Measurements from ENCODE around the gene TOMM22. TPM values are rescaled to one million over a fixed set of nuclear protein-coding genes. Genes with fewer than 3 reads are reported as not detected.

The TOMM22 gene
- total and polyA plus RNA-seq, 2 experiments from 2014 or later: 84.0 to 131 TPM

DNA sequence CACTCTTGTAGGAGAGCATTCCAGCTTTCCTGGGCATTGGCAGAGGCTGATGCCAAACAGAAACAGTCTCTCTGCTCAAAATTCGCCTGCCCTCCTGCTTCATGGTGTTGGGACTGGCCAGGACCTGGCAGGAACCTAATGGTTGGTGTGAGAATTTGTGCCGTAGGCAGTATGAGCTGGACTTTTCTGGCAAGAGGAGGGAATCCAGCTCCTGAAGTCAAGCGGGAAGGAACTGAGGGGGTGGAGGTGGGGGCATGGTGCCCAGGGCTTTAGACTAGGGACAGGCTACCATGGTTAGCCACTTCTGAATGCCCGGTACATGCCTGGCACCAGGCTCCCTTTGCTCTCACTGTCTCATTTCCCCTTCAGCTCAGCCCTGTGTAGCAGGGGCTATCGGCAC, 6.9 kb upstream of the TOMM22 start:
- no peak overlapping the region for H3K4me3 Mint-ChIP-seq
- peaks cover 9% of the 10 kb centered on the region for H3K27me3 Mint-ChIP-seq (ENCODE audit: insufficient read depth, low read depth, poor library complexity)
- Histone ChIP-seq H2AFZ (no peak overlapping the region), H3F3A (replicated peaks; ENCODE audit: low read depth) (no peaks in the 10 kb centered on the region), H3K9me2 (ENCODE audit: insufficient read depth) (no peaks in the 10 kb centered on the region), H3K27me3 (ENCODE audit: insufficient read depth) (no peaks in the 10 kb centered on the region), H3K4me3 (no peak overlapping the region), H3K4me2 (no peak overlapping the region), H3K27ac (ENCODE audit: low read depth) (no peak overlapping the region), H3K4me1 (ENCODE audit: insufficient read depth) (no peaks in the 10 kb centered on the region), H4K20me1 (replicated peaks; ENCODE audit: insufficient read depth) (no peaks in the 10 kb centered on the region), H3K79me2 (replicated peaks; ENCODE audit: insufficient read depth) (no peaks in the 10 kb centered on the region), H3K36me3 (ENCODE audit: insufficient read depth) (no peaks in the 10 kb centered on the region)
- no peak for DNase-seq (ENCODE audit: low spot score)
- no peak for ATAC-seq
- TF ChIP-seq EZH2phosphoT487 (IDR thresholded peaks at IDR 0.05; ENCODE audit: unreplicated experiment): no peak
- no peak for TF ChIP-seq JUNB (IDR thresholded peaks at IDR 0.05; ENCODE audit: unreplicated experiment)
- TF ChIP-seq, protein P1, sequence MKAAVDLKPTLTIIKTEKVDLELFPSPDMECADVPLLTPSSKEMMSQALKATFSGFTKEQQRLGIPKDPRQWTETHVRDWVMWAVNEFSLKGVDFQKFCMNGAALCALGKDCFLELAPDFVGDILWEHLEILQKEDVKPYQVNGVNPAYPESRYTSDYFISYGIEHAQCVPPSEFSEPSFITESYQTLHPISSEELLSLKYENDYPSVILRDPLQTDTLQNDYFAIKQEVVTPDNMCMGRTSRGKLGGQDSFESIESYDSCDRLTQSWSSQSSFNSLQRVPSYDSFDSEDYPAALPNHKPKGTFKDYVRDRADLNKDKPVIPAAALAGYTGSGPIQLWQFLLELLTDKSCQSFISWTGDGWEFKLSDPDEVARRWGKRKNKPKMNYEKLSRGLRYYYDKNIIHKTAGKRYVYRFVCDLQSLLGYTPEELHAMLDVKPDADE (IDR thresholded peaks at IDR 0.05): no peak
- TF ChIP-seq, protein P2, sequence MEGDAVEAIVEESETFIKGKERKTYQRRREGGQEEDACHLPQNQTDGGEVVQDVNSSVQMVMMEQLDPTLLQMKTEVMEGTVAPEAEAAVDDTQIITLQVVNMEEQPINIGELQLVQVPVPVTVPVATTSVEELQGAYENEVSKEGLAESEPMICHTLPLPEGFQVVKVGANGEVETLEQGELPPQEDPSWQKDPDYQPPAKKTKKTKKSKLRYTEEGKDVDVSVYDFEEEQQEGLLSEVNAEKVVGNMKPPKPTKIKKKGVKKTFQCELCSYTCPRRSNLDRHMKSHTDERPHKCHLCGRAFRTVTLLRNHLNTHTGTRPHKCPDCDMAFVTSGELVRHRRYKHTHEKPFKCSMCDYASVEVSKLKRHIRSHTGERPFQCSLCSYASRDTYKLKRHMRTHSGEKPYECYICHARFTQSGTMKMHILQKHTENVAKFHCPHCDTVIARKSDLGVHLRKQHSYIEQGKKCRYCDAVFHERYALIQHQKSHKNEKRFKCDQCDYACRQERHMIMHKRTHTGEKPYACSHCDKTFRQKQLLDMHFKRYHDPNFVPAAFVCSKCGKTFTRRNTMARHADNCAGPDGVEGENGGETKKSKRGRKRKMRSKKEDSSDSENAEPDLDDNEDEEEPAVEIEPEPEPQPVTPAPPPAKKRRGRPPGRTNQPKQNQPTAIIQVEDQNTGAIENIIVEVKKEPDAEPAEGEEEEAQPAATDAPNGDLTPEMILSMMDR (conservative IDR thresholded peaks at IDR 0.05; ENCODE audit: low read depth in 2 of 2): no peak
- no peak; the same call in 1 of the 2 replicates for TF ChIP-seq POLR2AphosphoS5 (IDR thresholded peaks at IDR 0.05; ENCODE audit: low read depth)
- TF ChIP-seq EZH2 (IDR thresholded peaks at IDR 0.05; ENCODE audit: low read depth, unreplicated experiment): no peak
- TF ChIP-seq ZNF331 (CRISPR knock-in tag; IDR thresholded peaks at IDR 0.05; ENCODE audit: low read depth): no peak
- no peak for TF ChIP-seq NANOG (IDR thresholded peaks at IDR 0.05; ENCODE audit: borderline replicate concordance)
- TF ChIP-seq ZNF114 (CRISPR knock-in tag; IDR thresholded peaks at IDR 0.05): no peak
- TF ChIP-seq, protein P3, sequence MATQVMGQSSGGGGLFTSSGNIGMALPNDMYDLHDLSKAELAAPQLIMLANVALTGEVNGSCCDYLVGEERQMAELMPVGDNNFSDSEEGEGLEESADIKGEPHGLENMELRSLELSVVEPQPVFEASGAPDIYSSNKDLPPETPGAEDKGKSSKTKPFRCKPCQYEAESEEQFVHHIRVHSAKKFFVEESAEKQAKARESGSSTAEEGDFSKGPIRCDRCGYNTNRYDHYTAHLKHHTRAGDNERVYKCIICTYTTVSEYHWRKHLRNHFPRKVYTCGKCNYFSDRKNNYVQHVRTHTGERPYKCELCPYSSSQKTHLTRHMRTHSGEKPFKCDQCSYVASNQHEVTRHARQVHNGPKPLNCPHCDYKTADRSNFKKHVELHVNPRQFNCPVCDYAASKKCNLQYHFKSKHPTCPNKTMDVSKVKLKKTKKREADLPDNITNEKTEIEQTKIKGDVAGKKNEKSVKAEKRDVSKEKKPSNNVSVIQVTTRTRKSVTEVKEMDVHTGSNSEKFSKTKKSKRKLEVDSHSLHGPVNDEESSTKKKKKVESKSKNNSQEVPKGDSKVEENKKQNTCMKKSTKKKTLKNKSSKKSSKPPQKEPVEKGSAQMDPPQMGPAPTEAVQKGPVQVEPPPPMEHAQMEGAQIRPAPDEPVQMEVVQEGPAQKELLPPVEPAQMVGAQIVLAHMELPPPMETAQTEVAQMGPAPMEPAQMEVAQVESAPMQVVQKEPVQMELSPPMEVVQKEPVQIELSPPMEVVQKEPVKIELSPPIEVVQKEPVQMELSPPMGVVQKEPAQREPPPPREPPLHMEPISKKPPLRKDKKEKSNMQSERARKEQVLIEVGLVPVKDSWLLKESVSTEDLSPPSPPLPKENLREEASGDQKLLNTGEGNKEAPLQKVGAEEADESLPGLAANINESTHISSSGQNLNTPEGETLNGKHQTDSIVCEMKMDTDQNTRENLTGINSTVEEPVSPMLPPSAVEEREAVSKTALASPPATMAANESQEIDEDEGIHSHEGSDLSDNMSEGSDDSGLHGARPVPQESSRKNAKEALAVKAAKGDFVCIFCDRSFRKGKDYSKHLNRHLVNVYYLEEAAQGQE (IDR thresholded peaks at IDR 0.05; ENCODE audit: unreplicated experiment): no peak
- no peak for TF ChIP-seq STAT1 (IDR thresholded peaks at IDR 0.05; ENCODE audit: unreplicated experiment)
- TF ChIP-seq, protein P4, sequence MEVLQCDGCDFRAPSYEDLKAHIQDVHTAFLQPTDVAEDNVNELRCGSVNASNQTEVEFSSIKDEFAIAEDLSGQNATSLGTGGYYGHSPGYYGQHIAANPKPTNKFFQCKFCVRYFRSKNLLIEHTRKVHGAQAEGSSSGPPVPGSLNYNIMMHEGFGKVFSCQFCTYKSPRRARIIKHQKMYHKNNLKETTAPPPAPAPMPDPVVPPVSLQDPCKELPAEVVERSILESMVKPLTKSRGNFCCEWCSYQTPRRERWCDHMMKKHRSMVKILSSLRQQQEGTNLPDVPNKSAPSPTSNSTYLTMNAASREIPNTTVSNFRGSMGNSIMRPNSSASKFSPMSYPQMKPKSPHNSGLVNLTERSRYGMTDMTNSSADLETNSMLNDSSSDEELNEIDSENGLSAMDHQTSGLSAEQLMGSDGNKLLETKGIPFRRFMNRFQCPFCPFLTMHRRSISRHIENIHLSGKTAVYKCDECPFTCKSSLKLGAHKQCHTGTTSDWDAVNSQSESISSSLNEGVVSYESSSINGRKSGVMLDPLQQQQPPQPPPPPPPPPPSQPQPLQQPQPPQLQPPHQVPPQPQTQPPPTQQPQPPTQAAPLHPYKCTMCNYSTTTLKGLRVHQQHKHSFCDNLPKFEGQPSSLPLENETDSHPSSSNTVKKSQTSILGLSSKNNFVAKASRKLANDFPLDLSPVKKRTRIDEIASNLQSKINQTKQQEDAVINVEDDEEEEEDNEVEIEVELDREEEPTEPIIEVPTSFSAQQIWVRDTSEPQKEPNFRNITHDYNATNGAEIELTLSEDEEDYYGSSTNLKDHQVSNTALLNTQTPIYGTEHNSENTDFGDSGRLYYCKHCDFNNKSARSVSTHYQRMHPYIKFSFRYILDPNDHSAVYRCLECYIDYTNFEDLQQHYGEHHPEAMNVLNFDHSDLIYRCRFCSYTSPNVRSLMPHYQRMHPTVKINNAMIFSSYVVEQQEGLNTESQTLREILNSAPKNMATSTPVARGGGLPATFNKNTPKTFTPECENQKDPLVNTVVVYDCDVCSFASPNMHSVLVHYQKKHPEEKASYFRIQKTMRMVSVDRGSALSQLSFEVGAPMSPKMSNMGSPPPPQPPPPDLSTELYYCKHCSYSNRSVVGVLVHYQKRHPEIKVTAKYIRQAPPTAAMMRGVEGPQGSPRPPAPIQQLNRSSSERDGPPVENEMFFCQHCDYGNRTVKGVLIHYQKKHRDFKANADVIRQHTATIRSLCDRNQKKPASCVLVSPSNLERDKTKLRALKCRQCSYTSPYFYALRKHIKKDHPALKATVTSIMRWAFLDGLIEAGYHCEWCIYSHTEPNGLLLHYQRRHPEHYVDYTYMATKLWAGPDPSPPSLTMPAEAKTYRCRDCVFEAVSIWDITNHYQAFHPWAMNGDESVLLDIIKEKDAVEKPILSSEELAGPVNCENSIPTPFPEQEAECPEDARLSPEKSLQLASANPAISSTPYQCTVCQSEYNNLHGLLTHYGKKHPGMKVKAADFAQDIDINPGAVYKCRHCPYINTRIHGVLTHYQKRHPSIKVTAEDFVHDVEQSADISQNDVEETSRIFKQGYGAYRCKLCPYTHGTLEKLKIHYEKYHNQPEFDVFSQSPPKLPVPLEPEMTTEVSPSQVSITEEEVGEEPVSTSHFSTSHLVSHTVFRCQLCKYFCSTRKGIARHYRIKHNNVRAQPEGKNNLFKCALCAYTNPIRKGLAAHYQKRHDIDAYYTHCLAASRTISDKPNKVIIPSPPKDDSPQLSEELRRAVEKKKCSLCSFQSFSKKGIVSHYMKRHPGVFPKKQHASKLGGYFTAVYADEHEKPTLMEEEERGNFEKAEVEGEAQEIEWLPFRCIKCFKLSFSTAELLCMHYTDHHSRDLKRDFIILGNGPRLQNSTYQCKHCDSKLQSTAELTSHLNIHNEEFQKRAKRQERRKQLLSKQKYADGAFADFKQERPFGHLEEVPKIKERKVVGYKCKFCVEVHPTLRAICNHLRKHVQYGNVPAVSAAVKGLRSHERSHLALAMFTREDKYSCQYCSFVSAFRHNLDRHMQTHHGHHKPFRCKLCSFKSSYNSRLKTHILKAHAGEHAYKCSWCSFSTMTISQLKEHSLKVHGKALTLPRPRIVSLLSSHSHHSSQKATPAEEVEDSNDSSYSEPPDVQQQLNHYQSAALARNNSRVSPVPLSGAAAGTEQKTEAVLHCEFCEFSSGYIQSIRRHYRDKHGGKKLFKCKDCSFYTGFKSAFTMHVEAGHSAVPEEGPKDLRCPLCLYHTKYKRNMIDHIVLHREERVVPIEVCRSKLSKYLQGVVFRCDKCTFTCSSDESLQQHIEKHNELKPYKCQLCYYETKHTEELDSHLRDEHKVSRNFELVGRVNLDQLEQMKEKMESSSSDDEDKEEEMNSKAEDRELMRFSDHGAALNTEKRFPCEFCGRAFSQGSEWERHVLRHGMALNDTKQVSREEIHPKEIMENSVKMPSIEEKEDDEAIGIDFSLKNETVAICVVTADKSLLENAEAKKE (CRISPR knock-in tag; IDR thresholded peaks at IDR 0.05): no peak
- TF ChIP-seq CREB1 (CRISPR knock-in tag; IDR thresholded peaks at IDR 0.05; ENCODE audit: low read depth): no peak
- H3K4me1 Mint-ChIP-seq: no peaks in the 10 kb centered on the region
- H3K9me3 Mint-ChIP-seq: no peaks in the 10 kb centered on the region
- peaks cover 24% of the 10 kb centered on the region for H3K36me3 Mint-ChIP-seq (ENCODE audit: low read depth)
- no peak overlapping the region for H3K27ac Mint-ChIP-seq

Measured in GM23338 (cell line).